ENCODE measurements around the gene KCNAB3.

KCNAB3 gene

GRCh38 chr17:7951143-7951792 lies 21.6 kb upstream of the KCNAB3 start:
- TF ChIP-seq CTCF (IDR thresholded peaks at IDR 0.05; ENCODE audit: low read length, missing control alignments): no peak
- DNase-seq (ENCODE audit: low read depth): no peak
- no peak overlapping the region for H3K4me3 ChIP-seq (replicated peaks; ENCODE audit: low read depth, low read length)

- DNase-seq (ENCODE audit: low read depth): no peak
- H3K4me3 ChIP-seq (replicated peaks; ENCODE audit: low read depth, low read length): no peak overlapping the region
- no peak for TF ChIP-seq CTCF (IDR thresholded peaks at IDR 0.05; ENCODE audit: low read length, missing control alignments)
These were observed 20.9 kb upstream of the KCNAB3 start for GRCh38 chr17:7950578-7950977.

GRCh38 chr17:7947651-7948050 lies 18.0 kb upstream of the KCNAB3 start:
- peak; percentile 29 for DNase-seq (ENCODE audit: low read depth)
- TF ChIP-seq CTCF (IDR thresholded peaks at IDR 0.05; ENCODE audit: low read length, missing control alignments): no peak
- no peak overlapping the region for H3K4me3 ChIP-seq (replicated peaks; ENCODE audit: low read depth, low read length)

- DNase-seq (ENCODE audit: low read depth): no peak
- TF ChIP-seq CTCF (IDR thresholded peaks at IDR 0.05; ENCODE audit: low read length, missing control alignments): no peak
- no peak overlapping the region for H3K4me3 ChIP-seq (replicated peaks; ENCODE audit: low read depth, low read length)
These were observed 16.8 kb upstream of the KCNAB3 start for GRCh38 chr17:7946441-7946840.

- no peak for DNase-seq (ENCODE audit: low read depth)
- H3K4me3 ChIP-seq (replicated peaks; ENCODE audit: low read depth, low read length): no peak overlapping the region
- no peak for TF ChIP-seq CTCF (IDR thresholded peaks at IDR 0.05; ENCODE audit: low read length, missing control alignments)
These were observed 16.0 kb upstream of the KCNAB3 start for GRCh38 chr17:7945651-7946050.

GRCh38 chr17:7944326-7944725 lies 14.7 kb upstream of the KCNAB3 start:
- no peak overlapping the region for H3K4me3 ChIP-seq (replicated peaks; ENCODE audit: low read depth, low read length)
- TF ChIP-seq CTCF (IDR thresholded peaks at IDR 0.05; ENCODE audit: low read length, missing control alignments): no peak
- DNase-seq (ENCODE audit: low read depth): no peak

- no peak for TF ChIP-seq CTCF (IDR thresholded peaks at IDR 0.05; ENCODE audit: low read length, missing control alignments)
- DNase-seq (ENCODE audit: low read depth): no peak
- H3K4me3 ChIP-seq (replicated peaks; ENCODE audit: low read depth, low read length): no peak overlapping the region
These were observed 13.6 kb upstream of the KCNAB3 start for GRCh38 chr17:7943291-7943690.
